GM12878 (cell line): Measurements from ENCODE around the gene ACSF3. TPM values are rescaled to one million over a fixed set of nuclear protein-coding genes. Genes with fewer than 3 reads are reported as not detected.
"Not testable (repeated sequence)": the region's sequence is repeated elsewhere in the genome, so short reads cannot be mapped to it uniquely, and the experiment has no call there.

ENCODE experiments used
- ATAC-seq: fragments of 200-7000 bp; cut with Tn5 transposase; 3 replicates; pipeline ENCODE4 v1.9.1; 2020; ENCODE audit warnings: mild to moderate bottlenecking, moderate library complexity
- BruUV-seq: library from RNA; stranded (reverse); fragments of 400-500 nt; replicated peaks from 2 replicates; lab custom pipeline; 2021; lab: Mats Ljungman, UMichigan
- CTCF ChIA-PET: fragments of 300-600 bp; sonication (Branson Sonifier 250); formaldehyde crosslinking; extraction: SDS; loops from one replicate; lab custom pipeline; 2021; ENCODE audit warnings: inconsistent platforms; lab: Yijun Ruan, JAX
- POLR2A ChIA-PET: fragments of 350-600 bp; formaldehyde crosslinking; extraction: SDS; loops from one replicate; lab custom pipeline; 2021; ENCODE audit warnings: inconsistent platforms; lab: Charles Lee
- RAD21 ChIA-PET: fragments of 300-600 bp; sonication (Branson Sonifier 250); formaldehyde crosslinking; loops from one replicate; lab custom pipeline; 2023; ENCODE audit warnings: antibody characterized with exemption; ENCODE audit not compliant: unreplicated experiment; lab: Charles Lee
- SMC1A ChIA-PET: fragments of 300-600 bp; sonication (Branson Sonifier 250); formaldehyde crosslinking; loops from one replicate; lab custom pipeline; 2023; ENCODE audit not compliant: unreplicated experiment, uncharacterized antibody; lab: Charles Lee
- DNase-seq: peaks from one replicate; pipeline ENCODE4 v3.0.0-alpha.2; 2011; ENCODE audit warnings: low read depth, low spot score
- FAIRE-seq: peaks from 3 replicates; lab custom pipeline; 2011; peaks lifted over from hg19 to GRCh38; lab: Jason Lieb, UNC
- H2AFZ ChIP-seq: 2 replicates; pipeline ENCODE4 v1.6.0; 2011; ENCODE audit warnings: low read depth, low read length, control low read depth; ENCODE audit not compliant: control insufficient read depth
- H3K27ac ChIP-seq: 2 replicates; pipeline ENCODE4 v1.5.1; 2011; ENCODE audit warnings: control low read depth; ENCODE audit not compliant: control insufficient read depth, insufficient read depth
- H3K27me3 ChIP-seq, 2 experiments: replicated peaks in 1 of 2; 2 replicates each; pipeline versions ENCODE4 v1.6.0 to v1.6.1; 2011; ENCODE audit warnings: low read length in 1 of 2; ENCODE audit not compliant: control insufficient read depth in 2 of 2, insufficient read depth in 2 of 2
- H3K36me3 ChIP-seq, 2 experiments: 2 replicates each; pipeline ENCODE4 v1.5.1; 2011; ENCODE audit warnings: low read length in 1 of 2; ENCODE audit not compliant: control insufficient read depth in 2 of 2, insufficient read depth in 2 of 2
- H3K4me1 ChIP-seq: 2 replicates; pipeline ENCODE4 v1.6.1; 2011; ENCODE audit warnings: mild to moderate bottlenecking, low read length, moderate library complexity, mixed read lengths; ENCODE audit not compliant: control insufficient read depth, insufficient read depth
- H3K4me2 ChIP-seq: 2 replicates; pipeline ENCODE4 v1.6.0; 2011; ENCODE audit warnings: control low read depth; ENCODE audit not compliant: control insufficient read depth, insufficient read depth
- H3K4me3 ChIP-seq: fragments of 200-600 bp; sonication (generic); 2 replicates; pipeline ENCODE4 v1.5.1; 2016
- H3K79me2 ChIP-seq: 2 replicates; pipeline ENCODE4 v1.6.0; 2011; ENCODE audit warnings: low read length; ENCODE audit not compliant: control insufficient read depth, insufficient read depth
- H3K9ac ChIP-seq: 2 replicates; pipeline ENCODE4 v1.8.0; 2011; ENCODE audit warnings: low read length, control low read depth, mixed read lengths; ENCODE audit not compliant: control insufficient read depth, insufficient read depth
- H3K9me3 ChIP-seq: replicated peaks from 3 replicates; pipeline ENCODE4 v1.5.1; 2011; ENCODE audit warnings: mild to moderate bottlenecking, low read length; ENCODE audit not compliant: control insufficient read depth, insufficient read depth
- H4K20me1 ChIP-seq: 2 replicates; pipeline ENCODE4 v1.6.0; 2011; ENCODE audit not compliant: control insufficient read depth, insufficient read depth
- BHLHE40 ChIP-seq, 2 experiments: fragments of 450-650 bp in 1 of 2; IDR thresholded peaks; 2 replicates each; pipeline ENCODE4 v1.6.1; 2011 to 2017; ENCODE audit warnings: low read depth in 2 of 2, borderline replicate concordance in 1 of 2, improper control_type of control experiment in 1 of 2, low read length in 1 of 2, mild to moderate bottlenecking in 1 of 2
- CREB1 ChIP-seq: IDR thresholded peaks from 2 replicates; pipeline ENCODE4 v1.6.1; 2012; ENCODE audit warnings: low read depth, mild to moderate bottlenecking, inconsistent platforms
- EGR1 ChIP-seq, 2 experiments: IDR thresholded peaks; 1 replicate in 1 of 2; 2 replicates in 1 of 2; pipeline ENCODE4 v1.6.1; 2011 to 2012; ENCODE audit warnings: low read depth in 2 of 2, low read length in 2 of 2, borderline replicate concordance in 1 of 2, mild to moderate bottlenecking in 1 of 2, moderate library complexity in 1 of 2
- GATAD2B ChIP-seq: fragments of 450-650 bp; conservative IDR thresholded peaks from 2 replicates; pipeline ENCODE4 v1.6.1; 2017; ENCODE audit warnings: low read depth, mild to moderate bottlenecking, moderate library complexity
- IKZF1 ChIP-seq: fragments of 450-650 bp; conservative IDR thresholded peaks from 2 replicates; pipeline ENCODE4 v1.6.1; 2017; ENCODE audit warnings: antibody characterized with exemption, mild to moderate bottlenecking
- LARP7 ChIP-seq: fragments of 450-650 bp; IDR thresholded peaks from 2 replicates; pipeline ENCODE4 v1.6.1; 2017; ENCODE audit warnings: mild to moderate bottlenecking
- POLR2A ChIP-seq: IDR thresholded peaks from 2 replicates; pipeline ENCODE4 v1.6.1; 2011; ENCODE audit warnings: low read depth, mild to moderate bottlenecking, low read length
- SMARCA5 ChIP-seq: fragments of 450-650 bp; IDR thresholded peaks from 2 replicates; pipeline ENCODE4 v1.6.1; 2017; ENCODE audit warnings: mild to moderate bottlenecking
- SP1 ChIP-seq: IDR thresholded peaks from one replicate; pipeline ENCODE4 v1.6.1; 2011; ENCODE audit warnings: low read depth, low read length
- SPI1 ChIP-seq: IDR thresholded peaks from 2 replicates; pipeline ENCODE4 v1.6.1; 2011; ENCODE audit warnings: low read depth, mild to moderate bottlenecking, low read length, moderate library complexity, borderline replicate concordance; ENCODE audit not compliant: insufficient read depth
- WGBS: methylation state at CpG from one replicate; pipeline ENCODE4 v1.1.6; 2016; ENCODE audit warnings: low lambda C conversion rate; ENCODE audit not compliant: insufficient replicate concordance, insufficient coverage; ENCODE audit errors: missing lambda C conversion rate; 5-methylcytosine and 5-hydroxymethylcytosine counted together
- in situ Hi-C: fragments of 300-500 bp; cut with MboI; formaldehyde crosslinking; loops from 9 replicates; pipeline ENCODE4 v1.14.3; 2018; ENCODE audit warnings: mixed read lengths
- intact Hi-C: fragments of 100-400 bp; cut with micrococcal nuclease; formaldehyde crosslinking; loops from one replicate; pipeline ENCODE4 v1.14.2; 2022; ENCODE audit not compliant: unreplicated experiment
- polyA plus RNA-seq, 11 experiments: library from polyadenylated mRNA; depleted of rRNA in 4 of 11; unstranded in 6 of 11; stranded (reverse) in 5 of 11; fragments of >200 nt; fragmentation: Nextera tagmentation in 4 of 11; fragmentation: Illumina TruSeq in 1 of 11; extraction: Ambion mirVana in 4 of 11; extraction: Trizol in 1 of 11; gene quantifications; 1 replicate in 1 of 11; 2 replicates in 10 of 11; pipeline versions ENCODE4 v1.2.1 to v1.2.3, GENCODE V29; 2011 to 2016; ENCODE audit warnings: inconsistent platforms in 2 of 11, missing spikeins in 2 of 11, low read depth in 1 of 11
- total RNA-seq, 4 experiments: library from RNA; depleted of rRNA in 3 of 4; stranded (reverse); fragments of >200 nt in 3 of 4; fragmentation: Illumina TruSeq in 1 of 4; extraction: Trizol in 1 of 4; gene quantifications; 2 replicates each; pipeline versions ENCODE4 v1.2.1 to v1.2.3, GENCODE V29; 2013 to 2021

The ACSF3 gene
- total and polyA plus RNA-seq, 10 of the 15 experiments (the other 5 are each of a cell fraction or from before 2014, with no cell fraction given), result 1.0 to 44.4 (median 25.8) TPM

DNA sequence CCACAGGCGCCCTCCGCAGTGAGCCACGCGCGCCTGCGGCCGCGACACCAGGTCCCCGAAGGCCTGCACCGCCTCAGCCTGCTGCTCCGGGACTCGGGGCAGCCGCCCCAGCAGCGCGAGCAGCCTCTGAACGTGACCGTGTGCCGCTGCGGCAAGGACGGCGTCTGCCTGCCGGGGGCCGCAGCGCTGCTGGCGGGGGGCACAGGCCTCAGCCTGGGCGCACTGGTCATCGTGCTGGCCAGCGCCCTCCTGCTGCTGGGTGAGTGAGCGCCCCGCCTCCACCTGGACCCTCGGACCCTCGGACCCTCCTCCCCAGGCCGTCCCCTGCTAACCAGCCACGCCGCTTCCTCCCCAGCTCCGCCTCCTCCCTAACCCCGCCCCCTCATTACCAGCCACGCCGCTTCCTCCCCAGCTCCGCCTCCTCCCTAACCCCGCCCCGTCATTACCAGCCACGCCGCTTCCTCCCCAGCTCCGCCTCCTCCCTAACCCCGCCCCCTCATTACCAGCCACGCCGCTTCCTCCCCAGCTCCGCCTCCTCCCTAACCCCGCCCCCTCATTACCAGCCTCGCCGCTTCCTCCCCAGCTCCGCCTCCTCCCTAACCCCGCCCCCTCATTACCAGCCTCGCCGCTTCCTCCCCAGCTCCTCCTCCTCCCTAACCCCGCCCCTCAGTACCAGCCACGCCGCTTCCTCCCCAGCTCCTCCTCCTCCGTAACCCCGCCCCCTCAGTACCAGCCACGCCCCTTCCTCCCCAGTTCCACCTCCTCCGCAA, 98.7 kb downstream of the ACSF3 start:
- intact Hi-C loops, result loop anchor here (2.0 kb wide), 1 partner anchor 20 kb away; no protein-coding TSS in a partner anchor

More for the DNA sequence above, 98.7 kb downstream of the ACSF3 start:
- ATAC-seq (peak; percentile 59), DNase-seq (peak; percentile 58), FAIRE-seq (peak; percentile 92)
- H4K20me1 ChIP-seq, in situ Hi-C loops, H3K27me3 ChIP-seq, H3K27ac ChIP-seq, H3K9me3 ChIP-seq, H3K4me1 ChIP-seq, H3K9ac ChIP-seq, SMC1A ChIA-PET, H3K79me2 ChIP-seq, H3K36me3 ChIP-seq, BruUV-seq: not testable (repeated sequence)
- TF ChIP-seq SP1 (peak; percentile 56), CREB1 (0 out of 2 replicates have a peak, but pooled peaks have one; percentile 11), IKZF1 (peak; percentile 33; the same call in 1 of the 2 replicates), SMARCA5 (0 out of 2 replicates have a peak, but pooled peaks have one; percentile 31), POLR2A (peak; percentile 14; the same call in 1 of the 2 replicates), SPI1 (peak; percentile 53; the same call in 1 of the 2 replicates), LARP7 (peak; percentile 74; the same call in 1 of the 2 replicates), GATAD2B (peak; percentile 60; the same call in 1 of the 2 replicates), BHLHE40 (IDR thresholded peaks at IDR 0.05; ENCODE audit: borderline replicate concordance in 1 of 2, low read depth in 2 of 2, low read length in 1 of 2) (peak; percentile 65 to 95; a peak in 3 of 4 replicates), EGR1 (IDR thresholded peaks at IDR 0.05; ENCODE audit: borderline replicate concordance in 1 of 2, low read depth in 2 of 2, low read length in 2 of 2) (peak in 1 of 2 experiments; percentile 83; a peak in 2 of 3 replicates)
- POLR2A ChIA-PET, result interaction anchor here (0.5 to 0.7 kb wide), 4 partner anchors 12 to 513 kb away, joined by 3 to 5 read pairs (median 4); partner anchors contain the start of gene ZNF778
- RAD21 ChIA-PET, result interaction anchor here (0.7 to 1.2 kb wide), 5 partner anchors 18 to 335 kb away, joined by 3 to 6 read pairs (median 4); partner anchors contain the start of genes CDH15, GALNS and TRAPPC2L
- Histone ChIP-seq H3K4me3 (peak overlapping the region; percentile 44; the same call in 1 of the 2 replicates), H2AFZ (peak overlapping the region; percentile 83), H3K4me2 (peak overlapping the region; percentile 84)
- WGBS, result 2% methylated on average over 28 of the region's 63 CpGs
- CTCF ChIA-PET, result interaction anchor here (0.7 to 0.8 kb wide), 2 partner anchors 24 to 334 kb away, joined by 3 read pairs; no protein-coding TSS in a partner anchor
